Uterus (tissue), 2 donors: ENCODE data around the gene UQCRH.

Experiments used
- POLR2A ChIP-seq, 2 donors: fragments of 450-650 bp; IDR thresholded peaks; one replicate each; pipeline ENCODE4 v1.6.1; 2016; ENCODE audit warnings: antibody characterized with exemption in 2 of 2, mild to moderate bottlenecking in 1 of 2, moderate library complexity in 1 of 2
- TF ChIP-seq, protein P1 (sequence below), 4 experiments: fragments of 200-600 bp in 2 of 4; fragments of 450-650 bp in 2 of 4; sonication (generic) in 2 of 4; IDR thresholded peaks; one replicate each; pipeline ENCODE4 v1.5.1; 2016 to 2019; ENCODE audit warnings: antibody characterized with exemption in 4 of 4, mild to moderate bottlenecking in 2 of 4, moderate library complexity in 1 of 4

DNA sequence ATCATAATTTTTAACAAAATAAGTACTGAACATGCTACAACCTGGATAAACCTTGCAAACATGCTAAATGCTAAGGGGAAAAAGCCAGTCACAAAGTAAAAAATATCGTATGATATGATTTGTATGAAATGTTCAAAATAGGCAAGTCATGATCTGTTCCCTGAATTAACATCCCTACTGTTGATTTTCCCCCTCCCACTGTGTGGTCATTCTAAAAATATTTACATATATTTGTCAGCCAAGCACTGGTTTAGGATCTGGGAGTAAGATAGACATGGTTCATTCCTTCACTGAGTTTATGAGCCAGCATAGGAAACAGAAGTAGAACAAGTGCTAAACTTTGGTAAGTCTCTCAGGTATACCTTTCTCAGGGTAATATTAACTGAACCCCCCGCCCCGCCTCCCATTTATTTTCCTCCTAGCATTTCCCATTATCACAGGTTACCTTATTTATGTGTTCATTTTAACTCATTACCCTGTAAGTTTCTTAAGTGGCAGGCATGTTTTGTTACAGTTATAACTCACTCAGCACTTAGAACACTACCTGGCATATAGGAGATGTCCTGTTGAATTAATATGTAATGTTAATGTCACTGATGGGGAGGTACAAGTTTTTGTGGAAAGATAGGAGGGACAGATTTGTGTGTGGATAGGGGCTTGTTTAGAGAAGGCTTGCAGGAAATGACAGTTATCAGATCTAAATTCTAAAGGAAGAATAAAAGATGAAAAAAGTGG lies 12.3 kb downstream of the UQCRH start:
- TF ChIP-seq, protein P1, sequence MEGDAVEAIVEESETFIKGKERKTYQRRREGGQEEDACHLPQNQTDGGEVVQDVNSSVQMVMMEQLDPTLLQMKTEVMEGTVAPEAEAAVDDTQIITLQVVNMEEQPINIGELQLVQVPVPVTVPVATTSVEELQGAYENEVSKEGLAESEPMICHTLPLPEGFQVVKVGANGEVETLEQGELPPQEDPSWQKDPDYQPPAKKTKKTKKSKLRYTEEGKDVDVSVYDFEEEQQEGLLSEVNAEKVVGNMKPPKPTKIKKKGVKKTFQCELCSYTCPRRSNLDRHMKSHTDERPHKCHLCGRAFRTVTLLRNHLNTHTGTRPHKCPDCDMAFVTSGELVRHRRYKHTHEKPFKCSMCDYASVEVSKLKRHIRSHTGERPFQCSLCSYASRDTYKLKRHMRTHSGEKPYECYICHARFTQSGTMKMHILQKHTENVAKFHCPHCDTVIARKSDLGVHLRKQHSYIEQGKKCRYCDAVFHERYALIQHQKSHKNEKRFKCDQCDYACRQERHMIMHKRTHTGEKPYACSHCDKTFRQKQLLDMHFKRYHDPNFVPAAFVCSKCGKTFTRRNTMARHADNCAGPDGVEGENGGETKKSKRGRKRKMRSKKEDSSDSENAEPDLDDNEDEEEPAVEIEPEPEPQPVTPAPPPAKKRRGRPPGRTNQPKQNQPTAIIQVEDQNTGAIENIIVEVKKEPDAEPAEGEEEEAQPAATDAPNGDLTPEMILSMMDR (IDR thresholded peaks at IDR 0.05): no peak
- no peak for TF ChIP-seq POLR2A (IDR thresholded peaks at IDR 0.05)
